Psoas muscle (tissue), 8 donors: ENCODE results near the gene RALGPS2. TPM values are rescaled to one million over a fixed set of nuclear protein-coding genes. Genes with fewer than 3 reads are reported as not detected.

Experiments
- ATAC-seq, 4 donors: fragments of 200-7000 bp; cut with Tn5 transposase; one replicate each; pipeline ENCODE4 v1.9.1; 2020; ENCODE audit warnings: moderate library complexity in 3 of 4, mild to moderate bottlenecking in 2 of 4
- DNase-seq, 2 donors: peaks; one replicate each; pipeline ENCODE4 v3.0.0-alpha.2; 2020
- H3K27ac ChIP-seq: fragments of 200-600 bp; one replicate; pipeline ENCODE4 v1.8.0; 2022
- H3K27me3 ChIP-seq, 3 donors: fragments of 200-600 bp in 1 of 3; one replicate each; pipeline versions ENCODE4 v1.6.1 to v1.8.0; 2013 to 2022; ENCODE audit warnings: low read length in 2 of 3, mild to moderate bottlenecking in 2 of 3, moderate library complexity in 1 of 3; ENCODE audit not compliant: insufficient read depth in 3 of 3
- H3K36me3 ChIP-seq, 2 donors: fragments of 200-600 bp in 1 of 2; one replicate each; pipeline versions ENCODE4 v1.6.1 to v1.8.0; 2013 to 2022; ENCODE audit warnings: low read depth in 1 of 2, mild to moderate bottlenecking in 1 of 2, moderate library complexity in 1 of 2; ENCODE audit not compliant: insufficient read depth in 1 of 2
- H3K4me1 ChIP-seq: fragments of 200-600 bp; one replicate; pipeline ENCODE4 v1.8.0; 2022
- H3K4me3 ChIP-seq: fragments of 200-600 bp; one replicate; pipeline ENCODE4 v1.8.0; 2022; ENCODE audit warnings: mild to moderate bottlenecking
- H3K9me3 ChIP-seq: fragments of 200-600 bp; one replicate; pipeline ENCODE4 v1.8.0; 2022
- CTCF ChIP-seq: fragments of 200-600 bp; IDR thresholded peaks from one replicate; pipeline ENCODE4 v1.8.0; 2022; ENCODE audit warnings: antibody characterized with exemption
- WGBS, 3 donors: extraction: QIAGEN DNeasy Blood & Tissue Kit; methylation state at CpG; one replicate each; pipeline versions ENCODE4 v1.1.6 to v1.1.7; 2013; 5-methylcytosine and 5-hydroxymethylcytosine counted together
- intact Hi-C, 2 donors: fragments of 100-400 bp; cut with DNase I; formaldehyde crosslinking; loops; one replicate each; pipeline versions ENCODE4 v1.11.0 to v1.14.2; 2022
- polyA plus RNA-seq, 3 donors: library from polyadenylated mRNA; stranded (reverse); fragments of 200-250 nt; gene quantifications; one replicate each; pipeline ENCODE4 v1.2.3, GENCODE V29; 2013
- total RNA-seq, 4 donors: library from RNA; stranded (reverse); fragmentation: NEBNext Ultra II Directional in 2 of 4; extraction: Animal tissue kit (Norgen Biotek cat#: 25700) in 2 of 4; gene quantifications; one replicate each; pipeline versions ENCODE4 v1.2.1 to v1.2.4, GENCODE V29; 2021 to 2023
- donor health status: healthy with polysubstance abuse.
- donor health status: DM: no; HTN: no; CAD: no; lungs with moderate emphysema.
- donor health status: Bipolar disorder and iron deficiency.
- donor health status: healthy.
- donor health status: DM: yes; HTN: yes; CAD: no.
- donor health status: DM: no; HTN: no; CAD: no.
- donor health status: DM: no; HTN: no; CAD: no.
- donor health status: DM: yes; HTN: yes; CAD: no.

RALGPS2 gene
- total and polyA plus RNA-seq, 7 donors, result 0.69 to 6.2 (median 2.4) TPM

GRCh38 chr1:178792394-178792793 is 67.3 kb downstream of the RALGPS2 start:
- intact Hi-C loops, result no loop called here
- Histone ChIP-seq H3K4me1 (no peaks in the 10 kb centered on the region), H3K36me3 (no peaks in the 10 kb centered on the region), H3K27me3 (no peaks in the 10 kb centered on the region), H3K4me3 (no peak overlapping the region), H3K27ac (no peak overlapping the region), H3K9me3 (no peaks in the 10 kb centered on the region)
- 81 to 86% (median 83%) methylated on average over 3 of the region's 3 CpGs for WGBS, 3 donors
- no peak for ATAC-seq
- no peak for TF ChIP-seq CTCF
- no peak for DNase-seq

- no peak for TF ChIP-seq CTCF
- 92 to 94% (median 94%) methylated on average over 3 of the region's 3 CpGs for WGBS, 3 donors
- no peak overlapping the region for H3K4me3 ChIP-seq
- H3K4me1 ChIP-seq, result no peaks in the 10 kb centered on the region
- ATAC-seq, result no peak
- intact Hi-C loops, result no loop called here
- peaks cover 7% of the 10 kb centered on the region for H3K9me3 ChIP-seq
- DNase-seq, result no peak
- no peaks in the 10 kb centered on the region for H3K27me3 ChIP-seq
- H3K27ac ChIP-seq, result no peak overlapping the region
- no peaks in the 10 kb centered on the region for H3K36me3 ChIP-seq
Observed at GRCh38 chr1:178796013-178796412, 71.0 kb downstream of the RALGPS2 start.

- no peaks in the 10 kb centered on the region for H3K27me3 ChIP-seq
- H3K9me3 ChIP-seq, result peaks cover 7% of the 10 kb centered on the region
- TF ChIP-seq CTCF, result no peak
- H3K4me1 ChIP-seq, result no peaks in the 10 kb centered on the region
- DNase-seq (no peak), ATAC-seq (no peak)
- no peak overlapping the region for H3K27ac ChIP-seq
- intact Hi-C loops, result no loop called here
- 97% methylated on average over 2 of the region's 2 CpGs for WGBS, 3 donors
- no peak overlapping the region for H3K4me3 ChIP-seq
- H3K36me3 ChIP-seq, result no peaks in the 10 kb centered on the region
Observed at GRCh38 chr1:178797590-178797989, 72.5 kb downstream of the RALGPS2 start.

GRCh38 chr1:178798232-178798861 is 73.3 kb downstream of the RALGPS2 start:
- DNase-seq, result no peak
- H3K9me3 ChIP-seq, result peaks cover 7% of the 10 kb centered on the region
- intact Hi-C loops, result no loop called here
- no peak for ATAC-seq
- H3K36me3 ChIP-seq, result no peaks in the 10 kb centered on the region
- no peaks in the 10 kb centered on the region for H3K27me3 ChIP-seq
- H3K27ac ChIP-seq, result no peak overlapping the region
- no peaks in the 10 kb centered on the region for H3K4me1 ChIP-seq
- H3K4me3 ChIP-seq, result no peak overlapping the region
- 85 to 97% (median 86%) methylated on average over 6 of the region's 6 CpGs for WGBS, 3 donors
- no peak for TF ChIP-seq CTCF

- intact Hi-C loops, result no loop called here
- Histone ChIP-seq H3K4me1 (no peaks in the 10 kb centered on the region), H3K36me3 (no peaks in the 10 kb centered on the region), H3K27ac (no peak overlapping the region), H3K9me3 (peaks cover 7% of the 10 kb centered on the region), H3K27me3 (no peaks in the 10 kb centered on the region), H3K4me3 (no peak overlapping the region)
- TF ChIP-seq CTCF, result no peak
- no peak for ATAC-seq
- whole genome bisulfite sequencing, 3 donors, result 92 to 97% (median 94%) methylated on average over 3 of the region's 3 CpGs
- no peak for DNase-seq
Observed at GRCh38 chr1:178802873-178803272, 77.8 kb downstream of the RALGPS2 start.
